AG20443 (cell line): Measurements from ENCODE around the gene SIDT2.
A peak's percentile ranks its signal among the peaks of the same experiment; 100 is the strongest.
"Not testable (repeated sequence)": the region's sequence is repeated elsewhere in the genome, so short reads cannot be mapped to it uniquely, and the experiment has no call there.

Experiments used
- DNase-seq: peaks from one replicate; pipeline ENCODE4 v3.0.0; 2012; ENCODE audit warnings: low spot score, mixed read lengths

Gene SIDT2

DNA sequence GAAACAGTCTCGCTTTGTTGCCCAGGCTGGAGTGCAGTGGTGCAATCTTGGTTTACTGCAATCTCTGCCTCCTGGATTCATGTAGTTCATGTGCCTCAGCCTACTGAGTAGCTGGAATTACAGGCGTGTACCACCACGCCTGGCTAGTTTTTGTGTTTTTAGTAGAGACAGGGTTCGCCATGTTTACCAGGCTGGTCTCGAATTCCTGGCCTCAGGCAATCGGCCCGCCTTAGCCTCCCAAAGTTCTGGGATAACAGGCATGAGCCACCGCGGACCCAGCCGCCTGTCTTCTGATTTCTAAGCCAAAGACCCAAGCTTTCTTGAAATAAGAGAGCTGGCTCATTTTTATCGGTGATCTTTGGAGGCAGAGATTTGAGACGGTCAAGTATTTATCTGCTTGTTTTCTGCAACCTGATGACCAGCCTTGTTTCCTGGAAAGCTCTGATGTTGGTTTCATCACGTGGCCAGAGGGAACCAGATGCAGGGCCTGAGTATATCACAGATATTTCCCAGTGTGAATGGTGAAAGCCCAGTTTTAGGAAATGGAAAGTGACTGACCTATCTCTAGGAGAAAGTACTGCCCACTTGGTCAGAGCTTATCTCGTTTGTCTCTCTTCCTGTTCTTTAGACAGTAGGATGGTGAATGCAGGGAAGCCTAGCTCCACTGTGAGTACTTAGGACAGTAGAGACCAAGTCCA, 5.7 kb upstream of the SIDT2 start:
- no peak for DNase-seq

DNA sequence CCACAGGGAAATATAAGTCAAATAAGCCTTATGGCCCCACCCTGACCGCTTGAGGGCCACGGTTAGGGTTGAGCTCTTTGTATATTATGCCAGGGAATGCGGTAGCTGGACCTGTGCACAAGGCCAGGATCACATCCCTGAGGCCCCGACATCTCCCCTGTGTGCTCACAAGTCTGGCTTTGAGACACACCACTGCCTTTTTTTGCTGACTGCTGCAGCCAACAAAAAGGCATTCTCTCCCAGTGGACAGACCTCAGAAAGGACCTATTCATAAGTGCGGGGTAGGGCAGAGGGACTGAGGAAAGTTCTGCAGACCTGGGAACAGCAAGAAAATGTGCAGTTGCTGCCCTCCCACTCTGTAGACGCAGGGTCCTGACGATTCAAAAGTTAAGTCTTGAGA, 3.4 kb upstream of the SIDT2 start:
- no peak for DNase-seq

DNA sequence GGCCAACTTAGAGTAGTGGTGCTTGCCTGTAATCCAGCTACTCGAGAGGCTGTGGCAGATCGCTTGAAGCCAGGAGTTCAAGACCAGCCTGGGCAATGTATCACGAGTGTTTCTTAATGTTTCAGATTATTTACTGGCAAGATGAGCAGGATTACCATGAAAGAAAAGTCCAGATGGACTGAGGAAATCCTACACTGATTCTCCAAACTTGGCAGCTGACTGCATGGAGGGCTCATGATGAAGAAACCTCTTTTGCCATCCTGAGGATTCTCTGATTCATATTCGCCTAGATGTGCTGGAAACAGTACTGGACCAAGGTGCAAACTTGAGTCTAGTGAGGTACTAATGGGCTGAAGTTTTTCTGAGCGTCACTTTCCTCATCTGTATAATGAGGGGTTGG, 2.8 kb upstream of the SIDT2 start:
- DNase-seq = no peak

DNA sequence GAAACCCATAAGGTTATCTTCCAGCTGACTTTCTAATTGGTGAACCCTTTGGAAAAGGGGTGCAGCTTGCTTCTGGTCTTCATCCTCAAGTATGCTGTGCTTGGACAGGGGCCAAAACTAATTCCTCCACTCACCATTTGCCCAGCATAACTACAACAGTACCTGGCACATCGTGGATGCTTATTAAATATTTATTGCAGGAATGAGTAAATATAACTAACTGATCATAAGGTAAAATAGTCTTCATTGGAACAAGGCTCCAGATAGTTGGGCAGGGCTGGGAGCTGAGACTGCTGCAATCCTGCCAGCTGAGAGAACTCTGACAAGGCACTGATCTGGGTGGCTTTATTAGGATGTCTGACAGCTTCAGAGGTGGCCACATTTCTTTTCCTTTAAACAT, 2.4 kb upstream of the SIDT2 start:
- DNase-seq = no peak

DNA sequence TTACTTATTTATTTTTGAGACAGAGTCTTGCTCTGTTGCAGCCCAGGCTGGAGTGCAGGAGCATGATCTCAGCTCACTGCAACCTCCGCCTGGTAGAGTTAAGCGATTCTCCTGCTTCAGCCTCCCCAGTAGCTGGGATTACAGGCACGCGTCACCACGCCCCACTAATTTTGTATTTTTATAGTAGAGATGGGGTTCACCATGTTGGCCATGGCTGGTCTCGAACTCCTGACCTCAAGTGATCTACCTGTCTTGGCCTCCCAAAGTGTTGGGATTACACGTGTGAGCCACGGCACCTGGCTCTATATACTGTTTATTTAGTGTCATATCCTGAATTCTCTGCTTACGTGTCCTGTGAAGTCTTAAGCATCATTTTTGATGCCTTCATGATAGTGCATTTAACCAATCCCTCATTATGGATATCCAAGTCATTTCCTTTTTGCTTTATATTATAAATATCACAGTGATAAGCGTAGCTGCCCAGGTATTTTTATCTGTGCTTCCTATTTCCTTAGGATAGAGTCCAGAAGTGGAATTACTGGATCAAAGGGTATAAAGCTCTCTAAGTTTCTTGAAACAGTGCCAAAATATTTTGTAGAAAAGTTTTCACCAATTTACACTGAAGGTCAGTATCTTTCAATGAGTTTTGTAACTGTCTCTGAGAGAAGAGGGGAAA, 871 bp upstream of the SIDT2 start:
- DNase-seq = no peak

DNA sequence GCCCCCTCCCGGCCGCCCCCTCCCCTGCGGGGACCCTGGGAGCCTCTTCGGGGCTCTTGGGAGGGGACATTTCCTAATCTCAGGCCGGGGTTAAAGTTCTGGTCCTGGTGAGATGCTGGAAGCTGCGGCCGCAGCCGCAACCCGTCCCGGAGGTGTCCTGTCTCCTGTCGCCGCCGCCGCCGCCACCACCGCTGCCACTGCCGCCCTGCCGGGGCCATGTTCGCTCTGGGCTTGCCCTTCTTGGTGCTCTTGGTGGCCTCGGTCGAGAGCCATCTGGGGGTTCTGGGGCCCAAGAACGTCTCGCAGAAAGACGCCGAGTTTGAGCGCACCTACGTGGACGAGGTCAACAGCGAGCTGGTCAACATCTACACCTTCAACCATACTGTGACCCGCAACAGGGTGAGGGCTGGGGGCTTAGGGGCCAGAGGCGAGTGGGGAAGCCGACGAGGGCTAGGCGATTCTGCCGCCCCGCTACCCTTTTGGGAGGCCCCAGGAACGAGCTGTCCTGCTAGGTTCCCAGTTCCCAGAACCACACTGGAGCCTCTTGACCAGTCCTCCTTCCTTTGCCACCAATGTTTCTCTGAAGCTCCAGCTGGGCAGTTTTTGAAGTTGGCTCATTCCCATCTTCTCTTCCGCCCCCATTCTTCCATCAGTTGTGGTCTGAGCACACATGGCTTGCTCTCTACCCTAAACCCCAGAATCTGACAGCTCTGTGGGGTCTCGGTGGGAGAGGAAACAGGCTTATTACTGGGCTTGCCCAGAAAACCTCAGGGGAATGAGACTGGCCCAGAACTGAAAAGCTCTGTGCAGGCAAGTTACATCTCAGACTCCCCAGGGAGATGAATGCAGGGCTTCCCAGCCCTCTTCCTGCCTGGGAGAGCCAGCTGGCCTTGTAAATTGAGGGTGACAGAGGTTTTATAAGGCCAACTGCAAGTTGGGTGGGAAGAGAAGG, 781 bp downstream of the SIDT2 start:
- peak; percentile 52 for DNase-seq

DNA sequence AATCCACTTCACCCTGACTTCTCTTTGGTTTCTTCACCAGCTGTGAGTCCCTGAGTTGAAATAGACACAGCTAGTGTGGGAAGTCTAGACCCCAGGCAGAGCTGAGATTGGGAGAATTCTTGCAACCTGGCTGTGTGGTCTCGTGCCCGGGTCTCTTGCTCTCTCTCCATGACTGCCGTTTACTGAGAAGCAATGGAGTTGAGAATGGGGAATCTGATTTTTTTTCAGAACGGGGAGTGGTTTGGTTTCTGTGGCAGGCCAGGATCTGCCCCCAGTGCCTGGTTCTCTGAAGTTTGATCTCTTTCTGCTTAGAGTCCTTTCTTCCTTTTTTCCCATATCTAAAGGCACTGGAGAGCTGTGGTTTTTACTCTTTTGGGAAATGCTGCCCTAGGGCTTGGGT, 1.5 kb downstream of the SIDT2 start:
- DNase-seq = peak; percentile 53

DNA sequence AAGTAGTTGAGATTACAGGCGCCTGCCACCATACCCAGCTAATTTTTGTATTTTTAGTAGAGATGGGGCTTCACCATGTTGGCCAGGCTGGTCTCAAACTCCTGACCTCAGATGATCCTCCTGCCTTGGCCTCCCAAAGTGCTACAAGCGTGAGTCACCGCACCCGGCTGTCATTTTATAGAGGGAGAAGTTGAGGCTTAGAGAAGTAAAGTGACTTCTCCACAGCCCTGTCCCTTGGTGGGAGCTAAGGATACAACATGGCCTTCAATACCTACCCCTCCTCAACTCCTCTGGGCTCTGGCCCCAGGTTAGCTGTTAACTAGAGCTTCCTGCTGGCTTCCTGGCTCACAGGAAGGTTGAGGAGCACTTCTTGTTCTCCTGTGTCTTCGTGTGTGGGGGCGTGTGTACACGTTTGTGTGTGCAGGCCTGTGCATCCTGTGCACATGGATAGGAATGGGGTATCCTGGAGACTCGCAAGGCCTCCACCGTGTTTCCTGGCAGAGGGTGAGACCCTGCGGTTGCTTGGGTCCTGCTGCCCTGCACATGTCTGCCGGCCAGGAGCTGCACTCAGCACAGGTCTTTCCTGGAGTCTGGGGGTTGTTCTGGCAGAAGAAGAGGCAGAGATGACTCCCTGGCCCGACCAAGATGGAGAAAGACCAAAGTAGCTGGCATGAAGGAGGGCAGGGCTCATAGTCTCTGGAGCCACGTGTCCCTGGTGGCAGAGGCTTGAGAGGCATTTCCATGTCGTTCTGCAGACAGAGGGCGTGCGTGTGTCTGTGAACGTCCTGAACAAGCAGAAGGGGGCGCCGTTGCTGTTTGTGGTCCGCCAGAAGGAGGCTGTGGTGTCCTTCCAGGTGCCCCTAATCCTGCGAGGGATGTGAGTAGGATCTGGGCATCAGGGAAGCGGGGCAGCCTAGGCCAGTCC, 2.4 kb downstream of the SIDT2 start:
- peak; percentile 81 for DNase-seq

DNA sequence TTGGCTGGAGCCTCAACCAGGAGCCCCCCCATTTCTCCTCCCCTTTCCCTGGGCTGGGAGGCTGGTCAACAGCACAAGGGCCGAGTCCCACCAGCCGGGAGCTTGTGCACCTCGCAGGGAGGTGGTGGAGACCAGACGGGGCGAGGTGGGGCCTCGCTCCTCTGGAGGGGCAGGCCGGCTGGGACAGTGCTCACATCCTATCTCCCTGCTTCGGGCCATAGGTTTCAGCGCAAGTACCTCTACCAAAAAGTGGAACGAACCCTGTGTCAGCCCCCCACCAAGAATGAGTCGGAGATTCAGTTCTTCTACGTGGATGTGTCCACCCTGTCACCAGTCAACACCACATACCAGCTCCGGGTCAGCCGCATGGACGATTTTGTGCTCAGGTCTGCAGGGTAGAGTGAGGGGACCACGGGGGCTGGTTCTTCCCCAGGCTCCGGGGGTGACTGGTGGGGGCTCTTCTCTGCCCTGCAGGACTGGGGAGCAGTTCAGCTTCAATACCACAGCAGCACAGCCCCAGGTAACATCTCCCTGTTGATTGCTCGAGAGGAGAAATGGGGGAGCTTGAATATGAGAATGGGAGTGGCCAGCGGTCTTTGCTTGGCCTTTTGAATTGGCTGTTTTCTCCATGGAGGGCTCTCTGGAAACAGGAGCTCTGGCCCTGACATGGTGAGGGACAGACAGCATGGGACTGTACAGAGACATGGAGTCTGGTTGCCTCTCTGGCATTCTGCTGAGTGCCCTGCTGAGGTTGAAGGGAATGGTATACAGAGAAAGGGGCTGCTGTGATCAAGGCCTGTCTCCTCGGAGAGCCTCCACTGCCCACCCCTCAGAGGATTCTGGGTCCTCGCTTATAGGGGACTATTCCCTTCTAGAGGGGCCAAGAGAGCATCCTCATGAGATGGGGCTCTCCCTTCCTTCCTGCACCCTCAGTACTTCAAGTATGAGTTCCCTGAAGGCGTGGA, 3.3 kb downstream of the SIDT2 start:
- DNase-seq = no peak

DNA sequence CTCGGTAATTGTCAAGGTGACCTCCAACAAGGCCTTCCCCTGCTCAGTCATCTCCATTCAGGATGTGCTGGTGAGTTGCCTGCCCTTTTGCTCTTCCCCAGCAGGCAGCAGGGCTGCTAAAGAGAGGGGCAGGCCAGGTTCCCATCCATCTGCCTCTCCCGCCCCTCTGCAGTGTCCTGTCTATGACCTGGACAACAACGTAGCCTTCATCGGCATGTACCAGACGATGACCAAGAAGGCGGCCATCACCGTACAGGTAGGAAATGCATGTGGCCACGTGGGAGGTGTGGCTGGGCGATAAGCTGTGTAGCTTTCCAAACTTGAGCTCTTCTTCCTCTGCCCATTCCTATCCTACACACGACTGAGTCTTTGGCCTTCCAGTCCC, 4.0 kb downstream of the SIDT2 start:
- no peak for DNase-seq

DNA sequence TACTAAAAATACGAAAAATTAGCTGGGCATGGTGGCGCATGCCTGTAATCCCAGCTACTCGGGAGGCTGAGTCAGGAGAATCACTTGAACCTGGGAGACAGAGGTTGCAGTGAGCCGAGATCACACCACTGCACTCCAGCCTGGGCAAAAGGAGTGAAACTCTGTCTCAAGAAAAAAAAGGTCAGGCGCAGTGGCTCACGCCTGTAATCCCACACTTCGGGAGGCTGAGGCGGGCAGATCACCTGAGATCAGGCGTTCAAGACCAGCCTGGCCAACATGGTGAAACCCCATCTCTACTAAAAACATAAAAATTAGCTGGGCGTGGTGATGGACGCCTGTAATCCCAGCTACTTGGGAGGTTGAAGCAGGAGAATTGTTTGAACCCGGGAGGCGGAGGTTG, 4.6 kb downstream of the SIDT2 start:
- DNase-seq = not testable (repeated sequence)

DNA sequence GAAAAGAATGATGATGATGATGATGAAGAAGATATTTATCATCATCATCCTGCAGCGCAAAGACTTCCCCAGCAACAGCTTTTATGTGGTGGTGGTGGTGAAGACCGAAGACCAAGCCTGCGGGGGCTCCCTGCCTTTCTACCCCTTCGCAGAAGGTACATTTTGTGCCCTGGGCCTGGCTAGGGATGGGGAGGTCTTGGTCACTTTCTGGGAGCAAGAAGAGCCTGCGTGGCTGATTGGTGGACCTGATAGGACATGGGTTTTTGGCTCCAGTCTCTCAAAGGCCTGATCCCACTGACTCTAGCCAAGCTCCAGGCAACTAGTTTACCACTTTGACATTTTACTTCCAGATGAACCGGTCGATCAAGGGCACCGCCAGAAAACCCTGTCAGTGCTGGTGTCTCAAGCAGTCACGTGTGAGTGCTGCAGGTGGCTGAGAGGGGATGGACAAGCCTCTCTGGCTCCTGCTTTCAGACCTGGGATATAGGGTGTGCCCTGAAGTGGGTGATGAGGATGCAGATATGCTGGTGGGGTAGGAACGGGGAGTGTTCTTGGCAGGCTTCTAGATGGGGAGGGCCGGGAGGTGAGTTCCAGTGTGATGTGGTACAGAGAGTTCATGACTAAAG, 5.3 kb downstream of the SIDT2 start:
- DNase-seq = no peak

DNA sequence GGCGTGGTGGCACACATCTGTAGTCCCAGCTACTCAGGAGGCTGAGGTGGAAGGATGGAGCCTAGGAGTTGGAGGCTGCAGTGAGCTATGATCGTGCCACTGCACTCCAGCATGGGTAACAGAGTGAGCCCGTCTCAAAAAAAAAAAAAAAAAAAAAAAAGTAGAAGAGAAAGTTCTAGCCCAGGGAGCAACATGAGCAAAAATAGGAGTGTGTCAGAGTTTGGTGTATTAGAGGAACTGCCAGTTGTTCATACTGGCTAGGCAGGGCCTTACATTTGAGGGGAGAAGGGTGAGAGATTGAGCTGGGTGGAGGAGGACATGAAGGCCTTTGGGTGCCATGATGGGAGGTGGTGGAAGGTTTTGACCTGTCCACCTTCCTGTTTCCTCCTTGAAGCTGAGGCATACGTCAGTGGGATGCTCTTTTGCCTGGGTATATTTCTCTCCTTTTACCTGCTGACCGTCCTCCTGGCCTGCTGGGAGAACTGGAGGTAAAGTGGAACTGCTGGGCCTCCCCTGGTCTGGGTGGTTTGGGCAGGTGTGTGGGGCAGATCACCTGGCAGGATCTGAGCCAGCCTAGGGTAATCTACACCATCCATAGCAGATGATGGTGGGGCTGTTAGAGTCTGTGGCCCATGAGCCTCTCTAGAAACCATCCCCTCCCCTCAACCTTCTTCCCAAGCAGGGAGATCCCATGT, 7.3 kb downstream of the SIDT2 start:
- DNase-seq = no peak

DNA sequence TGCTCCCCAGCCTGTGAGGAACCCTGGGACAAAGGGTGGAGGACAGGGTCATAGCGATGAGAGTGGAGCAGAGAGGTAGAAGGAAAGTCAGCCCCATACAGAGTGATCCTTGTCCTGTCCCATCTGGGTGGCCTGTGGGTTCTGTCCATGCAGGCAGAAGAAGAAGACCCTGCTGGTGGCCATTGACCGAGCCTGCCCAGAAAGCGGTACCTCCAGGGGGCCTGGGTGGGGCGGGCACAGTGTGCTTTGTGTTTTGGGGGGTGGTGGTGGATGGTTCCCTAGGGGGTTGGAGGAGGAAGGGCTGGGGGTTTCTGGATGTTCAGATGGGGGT, 7.9 kb downstream of the SIDT2 start:
- no peak for DNase-seq

DNA sequence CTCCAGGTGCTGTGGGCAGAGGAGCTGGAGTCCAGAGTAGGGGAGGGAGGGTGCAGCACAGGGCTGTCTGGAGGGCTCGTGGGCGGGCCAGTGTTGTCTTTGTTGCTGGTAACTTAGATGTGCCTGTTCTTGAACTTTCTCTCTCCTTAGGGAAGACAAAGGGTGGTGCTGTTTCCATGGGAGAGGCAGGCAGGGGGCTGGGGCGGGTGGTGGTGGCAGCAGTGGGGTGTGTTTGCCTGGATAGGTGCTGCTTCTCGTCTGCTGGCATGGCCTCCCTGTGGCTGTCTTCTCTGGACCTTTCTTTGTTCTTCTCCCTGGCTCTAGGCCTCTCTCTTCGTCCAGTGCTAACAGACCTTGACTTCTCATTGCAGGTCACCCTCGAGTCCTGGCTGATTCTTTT, 8.5 kb downstream of the SIDT2 start:
- DNase-seq = no peak

DNA sequence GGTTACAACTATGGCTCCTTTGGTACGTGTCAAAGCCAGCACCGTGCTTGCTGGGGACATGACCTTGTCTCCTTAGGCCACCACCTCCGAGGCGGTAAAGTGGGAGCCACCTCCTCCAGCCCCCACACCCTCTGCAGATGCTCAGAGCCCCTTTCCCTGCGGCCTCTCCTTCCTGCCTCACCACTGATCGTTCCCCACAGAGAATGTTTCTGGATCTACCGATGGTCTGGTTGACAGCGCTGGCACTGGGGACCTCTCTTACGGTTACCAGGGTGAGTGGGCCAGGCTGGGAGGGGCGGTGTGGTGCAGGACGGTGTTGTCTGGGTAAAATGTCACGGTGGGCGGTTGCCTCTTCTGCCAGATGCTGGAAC, 8.9 kb downstream of the SIDT2 start:
- no peak for DNase-seq

DNA sequence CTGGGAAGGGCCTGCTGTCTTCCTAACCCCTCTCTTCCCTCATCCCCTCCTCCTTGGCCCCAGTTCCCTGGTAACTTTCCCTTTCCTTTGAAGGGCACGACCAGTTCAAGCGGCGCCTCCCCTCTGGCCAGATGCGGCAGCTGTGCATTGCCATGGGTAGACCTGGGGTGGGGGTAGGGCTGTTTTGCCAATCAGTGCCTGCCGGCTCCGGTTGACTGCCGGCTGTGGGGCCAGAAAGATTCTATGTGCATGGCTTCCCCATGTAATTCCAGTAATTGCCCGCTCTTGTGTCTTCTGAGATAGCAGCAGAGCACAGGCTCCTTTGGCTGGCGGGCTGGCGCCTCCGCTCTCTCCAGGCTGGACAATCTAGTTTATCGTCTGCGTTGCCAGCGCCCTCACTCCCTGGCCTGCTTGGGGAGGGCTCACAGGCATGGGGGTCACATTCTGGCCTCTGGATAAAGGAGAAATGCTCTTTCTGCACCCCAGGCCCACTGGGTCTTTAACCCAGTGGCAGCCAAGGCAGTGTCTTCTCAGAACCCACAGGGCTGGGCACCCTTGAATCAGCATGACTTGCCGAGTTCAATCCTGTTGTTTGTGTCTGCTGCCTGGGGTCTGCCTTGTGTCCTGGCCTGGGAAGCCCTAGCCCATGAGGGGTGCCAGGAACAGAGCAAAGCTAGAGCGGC, 9.4 kb downstream of the SIDT2 start:
- DNase-seq = no peak

DNA sequence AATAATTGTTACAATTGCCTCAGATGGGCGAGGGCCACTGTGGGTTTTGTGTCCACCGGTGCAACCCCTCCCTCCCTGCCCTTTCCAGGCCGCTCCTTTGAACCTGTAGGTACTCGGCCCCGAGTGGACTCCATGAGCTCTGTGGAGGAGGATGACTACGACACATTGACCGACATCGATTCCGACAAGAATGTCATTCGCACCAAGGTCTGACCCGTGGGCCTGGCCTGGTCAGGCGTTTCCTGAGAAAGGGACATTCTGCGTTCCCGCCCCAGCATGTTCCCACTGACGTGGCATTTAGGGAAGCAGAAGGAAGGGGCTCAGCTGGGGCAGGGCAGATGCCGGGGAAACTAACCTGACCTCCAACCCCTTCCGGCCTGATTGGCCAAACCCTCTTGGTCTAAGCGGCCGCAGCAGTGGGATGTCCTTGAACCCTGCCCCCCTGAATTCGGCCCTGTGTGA, 10.1 kb downstream of the SIDT2 start:
- DNase-seq = no peak
